Muscle of leg (tissue), 11 donors: ENCODE measurements around the gene C2orf76. TPM values are rescaled to one million over a fixed set of nuclear protein-coding genes. Genes with fewer than 3 reads are reported as not detected.

Source experiments
- DNase-seq: peaks from one replicate; pipeline ENCODE4 v3.0.0; 2013
- H3K27ac ChIP-seq: one replicate; pipeline ENCODE4 v1.5.1; 2013; ENCODE audit warnings: mild to moderate bottlenecking, low read length, control low read depth
- H3K27me3 ChIP-seq: one replicate; pipeline ENCODE4 v1.6.1; 2013; ENCODE audit warnings: low read length; ENCODE audit not compliant: control insufficient read depth, insufficient read depth
- H3K36me3 ChIP-seq: one replicate; pipeline ENCODE4 v1.6.1; 2013; ENCODE audit warnings: low read length; ENCODE audit not compliant: control insufficient read depth, insufficient read depth
- H3K4me1 ChIP-seq: one replicate; pipeline ENCODE4 v1.6.1; 2013; ENCODE audit warnings: low read length; ENCODE audit not compliant: control insufficient read depth, insufficient read depth
- H3K4me3 ChIP-seq: one replicate; pipeline ENCODE4 v1.5.1; 2013; ENCODE audit warnings: low read length, control low read depth
- H3K9me3 ChIP-seq: replicated peaks from 2 replicates; pipeline ENCODE4 v1.6.1; 2013; ENCODE audit warnings: low read depth, low read length; ENCODE audit not compliant: control insufficient read depth
- WGBS: methylation state at CpG from one replicate; pipeline ENCODE4 v1.1.5; 2013; ENCODE audit warnings: missing lambda C conversion rate; ENCODE audit not compliant: insufficient coverage; 5-methylcytosine and 5-hydroxymethylcytosine counted together
- polyA plus RNA-seq, 8 donors: library from polyadenylated mRNA; unstranded; fragments of 120-200 nt; gene quantifications; one replicate each; pipeline versions ENCODE4 v1.2.1 to v1.2.3, GENCODE V29; 2013; ENCODE audit warnings: inconsistent platforms in 1 of 8, low replicate concordance in 1 of 8; ENCODE audit not compliant: insufficient read length in 8 of 8, insufficient read depth in 1 of 8
- total RNA-seq: library from RNA; stranded (reverse); fragments of 120-200 nt; gene quantifications from one replicate; pipeline ENCODE4 v1.2.4, GENCODE V29; 2013

Gene C2orf76
- total and polyA plus RNA-seq, 9 donors, result 8.9 to 11.9 (median 9.8) TPM

DNA sequence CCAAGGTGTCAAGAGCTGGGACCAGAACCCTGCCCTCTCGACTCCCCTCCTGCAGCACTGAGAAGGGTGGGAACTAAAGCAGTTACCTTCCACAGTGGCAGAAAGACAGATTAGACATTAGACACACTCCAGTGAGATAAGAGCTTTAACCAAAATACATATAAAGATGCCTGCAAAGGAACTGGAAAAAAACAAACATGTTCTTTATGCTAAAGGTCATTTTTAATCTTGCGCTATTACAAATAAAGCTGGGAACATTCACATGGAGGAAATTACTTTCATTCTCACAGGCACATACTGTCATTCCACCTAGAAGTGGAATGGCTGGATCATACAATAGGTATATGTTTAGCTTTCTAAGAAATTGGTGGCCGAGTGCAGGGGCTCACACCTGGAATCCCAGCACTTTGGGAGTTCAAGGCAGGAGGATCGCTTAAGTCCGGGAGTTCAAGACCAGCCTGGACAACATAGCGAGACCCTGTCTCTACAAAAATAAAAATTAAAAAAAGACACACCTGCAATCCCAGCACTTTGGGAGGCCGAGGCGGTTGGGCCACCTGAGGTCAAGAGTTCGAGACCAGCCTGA, 41.9 kb downstream of the C2orf76 start:
- no peak overlapping the region for H3K4me3 ChIP-seq
- H3K4me1 ChIP-seq, result no peaks in the 10 kb centered on the region
- no peaks in the 10 kb centered on the region for H3K27me3 ChIP-seq
- DNase-seq, result no peak
- WGBS, result 78% methylated on average over 5 of the region's 9 CpGs
- no peaks in the 10 kb centered on the region for H3K36me3 ChIP-seq
- no peak overlapping the region for H3K27ac ChIP-seq
- no peaks in the 10 kb centered on the region for H3K9me3 ChIP-seq

DNA sequence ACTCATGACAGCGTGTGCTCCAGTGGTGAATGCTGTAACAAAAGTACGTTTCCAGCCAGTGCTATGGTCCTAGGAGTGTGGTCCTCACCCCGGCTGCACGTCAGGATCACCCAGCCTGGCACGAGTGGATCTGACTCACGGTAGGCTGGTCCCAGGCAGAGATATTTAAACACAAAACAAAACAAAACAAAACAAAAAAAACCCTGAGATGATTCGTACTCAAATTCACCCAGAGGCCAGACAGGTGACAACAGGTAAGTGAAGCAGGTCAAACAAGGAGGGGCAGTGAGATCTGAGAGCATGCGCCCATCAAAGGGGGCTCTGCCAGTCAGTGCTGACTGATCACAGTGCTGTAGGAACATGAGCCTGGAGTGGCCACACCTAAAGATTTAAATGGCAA, 43.2 kb downstream of the C2orf76 start:
- DNase-seq, result no peak
- H3K27me3 ChIP-seq, result no peaks in the 10 kb centered on the region
- no peaks in the 10 kb centered on the region for H3K9me3 ChIP-seq
- H3K4me1 ChIP-seq, result no peaks in the 10 kb centered on the region
- H3K36me3 ChIP-seq, result no peaks in the 10 kb centered on the region
- H3K4me3 ChIP-seq, result no peak overlapping the region
- 86% methylated on average over 6 of the region's 8 CpGs for WGBS
- no peak overlapping the region for H3K27ac ChIP-seq

DNA sequence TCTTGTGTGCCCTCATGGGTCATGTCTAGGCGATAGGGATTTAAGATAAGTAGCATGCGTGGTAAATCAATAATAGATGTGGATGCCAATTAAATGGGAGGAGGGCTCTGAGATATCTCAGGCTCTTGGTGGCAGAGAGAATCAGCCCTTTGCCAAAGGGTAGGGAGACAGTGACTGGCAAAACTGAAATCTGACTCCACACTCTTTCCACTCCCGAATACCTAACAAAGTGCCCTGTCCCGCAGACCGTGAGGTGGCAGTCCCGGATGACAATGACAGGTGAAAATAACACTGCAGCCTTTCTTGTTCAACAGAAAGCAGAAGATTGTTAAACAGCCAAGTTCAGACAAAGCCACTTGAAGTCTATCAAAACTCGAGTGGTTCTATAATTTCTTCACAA, 47.0 kb downstream of the C2orf76 start:
- no peaks in the 10 kb centered on the region for H3K36me3 ChIP-seq
- 66% methylated on average over 4 of the region's 7 CpGs for WGBS
- no peaks in the 10 kb centered on the region for H3K27me3 ChIP-seq
- H3K9me3 ChIP-seq, result no peaks in the 10 kb centered on the region
- H3K4me1 ChIP-seq, result no peaks in the 10 kb centered on the region
- DNase-seq, result no peak
- no peak overlapping the region for H3K27ac ChIP-seq
- H3K4me3 ChIP-seq, result no peak overlapping the region

DNA sequence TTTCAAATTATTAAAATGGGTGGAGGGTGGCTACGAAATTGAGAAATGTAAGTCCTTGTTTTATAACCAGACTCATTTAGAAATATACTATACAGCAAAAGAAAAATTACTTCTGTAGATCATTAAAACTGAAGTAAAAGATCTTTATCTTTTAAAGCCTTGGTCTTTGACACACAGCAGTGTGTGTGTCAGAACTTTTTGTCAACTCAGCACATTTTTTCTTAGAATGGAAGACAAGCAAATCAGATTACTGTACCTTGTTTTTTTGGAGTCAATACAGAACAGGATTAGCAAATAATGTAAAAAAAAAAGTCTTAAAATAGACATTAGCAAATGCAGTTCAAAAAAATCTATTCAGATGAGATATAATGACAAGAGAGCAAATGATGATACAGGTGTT, 49.1 kb downstream of the C2orf76 start:
- Histone ChIP-seq H3K27me3 (no peaks in the 10 kb centered on the region), H3K36me3 (no peaks in the 10 kb centered on the region), H3K4me1 (peaks cover 5% of the 10 kb centered on the region), H3K4me3 (no peak overlapping the region), H3K9me3 (no peaks in the 10 kb centered on the region), H3K27ac (no peak overlapping the region)
- WGBS, result no CpG with 5 or more reads among the region's 1 CpG
- no peak for DNase-seq

DNA sequence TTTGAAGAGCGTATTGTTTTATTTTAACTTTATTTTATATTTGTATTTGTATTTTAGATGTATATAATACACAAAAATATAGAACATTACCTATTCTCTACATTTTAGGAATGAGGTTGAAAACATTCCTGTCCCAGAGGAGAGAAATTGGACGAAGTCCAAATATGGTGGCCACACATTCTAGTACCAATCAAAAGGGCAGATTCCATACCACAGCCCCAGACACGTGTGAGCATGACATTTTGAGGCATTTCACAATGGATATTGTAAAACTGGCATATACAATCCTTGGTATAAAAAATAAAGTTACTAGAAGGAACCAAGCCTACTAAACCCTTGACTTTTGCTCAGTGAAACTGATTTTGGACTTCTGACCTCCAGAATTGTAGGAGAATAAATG, 50.6 kb downstream of the C2orf76 start:
- H3K9me3 ChIP-seq, result no peaks in the 10 kb centered on the region
- H3K36me3 ChIP-seq, result no peaks in the 10 kb centered on the region
- no peak overlapping the region for H3K4me3 ChIP-seq
- WGBS, result no CpG with 5 or more reads among the region's 3 CpGs
- no peak for DNase-seq
- no peaks in the 10 kb centered on the region for H3K27me3 ChIP-seq
- no peak overlapping the region for H3K27ac ChIP-seq
- H3K4me1 ChIP-seq, result peaks cover 5% of the 10 kb centered on the region

DNA sequence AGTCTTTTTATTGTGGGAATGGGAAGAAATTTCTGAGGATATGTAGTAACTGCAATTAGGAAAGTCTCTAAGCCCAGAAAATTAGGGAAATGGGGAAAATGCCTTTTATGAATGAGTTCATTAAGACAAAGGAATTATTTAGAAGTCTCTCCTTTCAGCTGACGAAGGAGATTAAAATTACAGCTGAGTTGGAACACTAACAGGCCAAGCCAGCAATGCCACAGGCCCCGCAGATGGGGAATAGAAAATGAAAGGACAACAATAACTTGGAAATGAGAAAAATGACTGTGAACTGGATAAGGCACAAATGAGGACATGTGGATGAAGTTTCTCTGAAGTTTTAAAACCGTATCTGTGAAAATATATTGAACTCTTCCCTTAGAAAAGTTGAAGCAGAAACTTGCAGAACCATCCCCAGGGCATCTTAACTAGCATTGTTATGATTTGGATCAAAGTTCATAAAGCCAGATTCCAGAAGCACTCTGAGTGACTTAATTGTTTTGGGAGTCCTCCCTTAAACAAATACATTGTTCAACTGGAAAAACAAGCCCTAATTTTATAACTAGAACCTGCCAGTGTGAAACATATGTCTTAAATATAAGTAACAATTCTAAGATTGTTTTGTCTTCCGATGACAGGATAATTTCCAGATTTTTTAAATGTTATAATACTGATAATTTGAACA, 51.3 kb downstream of the C2orf76 start:
- no peaks in the 10 kb centered on the region for H3K27me3 ChIP-seq
- peaks cover 5% of the 10 kb centered on the region for H3K4me1 ChIP-seq
- DNase-seq, result peak; percentile 7
- no peak overlapping the region for H3K4me3 ChIP-seq
- no peaks in the 10 kb centered on the region for H3K36me3 ChIP-seq
- no peak overlapping the region for H3K27ac ChIP-seq
- WGBS, result 70% methylated on average over 2 of the region's 4 CpGs
- H3K9me3 ChIP-seq, result no peaks in the 10 kb centered on the region

DNA sequence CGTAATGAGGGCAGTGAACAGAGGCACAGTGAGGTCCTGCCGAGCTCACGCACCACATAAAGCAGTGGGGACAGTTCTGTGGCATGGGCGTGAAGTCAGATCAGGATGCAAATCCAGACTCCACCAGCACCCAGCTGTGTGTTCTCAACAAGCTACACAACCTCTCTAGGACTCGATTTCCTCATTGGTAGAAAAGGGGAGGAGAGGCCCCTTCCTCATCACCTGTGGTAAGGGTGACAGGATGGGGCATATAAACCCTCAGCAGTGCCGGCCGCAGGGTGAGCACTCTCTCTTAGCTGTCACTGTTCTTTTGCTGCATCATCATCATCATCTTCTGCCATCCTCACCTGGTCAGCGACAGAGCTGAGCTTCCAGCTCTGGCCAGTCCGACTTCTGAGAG, 54.8 kb downstream of the C2orf76 start:
- DNase-seq, result no peak
- Histone ChIP-seq H3K36me3 (no peaks in the 10 kb centered on the region), H3K27me3 (no peaks in the 10 kb centered on the region), H3K4me1 (peaks cover 5% of the 10 kb centered on the region), H3K9me3 (no peaks in the 10 kb centered on the region), H3K4me3 (no peak overlapping the region), H3K27ac (no peak overlapping the region)
- 78% methylated on average over 5 of the region's 9 CpGs for WGBS

DNA sequence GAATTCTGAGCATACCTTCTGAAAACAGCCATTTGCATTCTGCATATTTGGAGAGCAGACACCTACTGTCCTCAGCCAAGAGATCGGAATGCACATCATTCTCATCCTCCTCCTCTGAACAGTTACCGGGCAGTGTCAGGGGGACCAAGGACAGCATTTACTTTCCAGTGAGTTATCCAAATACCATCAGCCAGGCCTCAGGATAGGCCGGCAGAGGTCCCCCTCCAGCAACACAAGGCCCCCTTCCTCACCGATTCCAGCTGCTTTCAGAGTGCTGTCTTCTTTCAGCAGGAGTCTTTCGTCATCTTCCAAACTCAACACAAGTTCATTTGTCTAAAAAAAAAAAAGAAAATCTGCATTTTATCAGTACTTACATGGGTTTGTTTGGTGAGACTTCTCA, 55.3 kb downstream of the C2orf76 start:
- peak; percentile 16 for DNase-seq
- Histone ChIP-seq H3K4me1 (peaks cover 5% of the 10 kb centered on the region), H3K9me3 (no peaks in the 10 kb centered on the region), H3K27ac (no peak overlapping the region), H3K27me3 (no peaks in the 10 kb centered on the region), H3K36me3 (no peaks in the 10 kb centered on the region), H3K4me3 (no peak overlapping the region)
- 49% methylated on average over 4 of the region's 5 CpGs for WGBS

DNA sequence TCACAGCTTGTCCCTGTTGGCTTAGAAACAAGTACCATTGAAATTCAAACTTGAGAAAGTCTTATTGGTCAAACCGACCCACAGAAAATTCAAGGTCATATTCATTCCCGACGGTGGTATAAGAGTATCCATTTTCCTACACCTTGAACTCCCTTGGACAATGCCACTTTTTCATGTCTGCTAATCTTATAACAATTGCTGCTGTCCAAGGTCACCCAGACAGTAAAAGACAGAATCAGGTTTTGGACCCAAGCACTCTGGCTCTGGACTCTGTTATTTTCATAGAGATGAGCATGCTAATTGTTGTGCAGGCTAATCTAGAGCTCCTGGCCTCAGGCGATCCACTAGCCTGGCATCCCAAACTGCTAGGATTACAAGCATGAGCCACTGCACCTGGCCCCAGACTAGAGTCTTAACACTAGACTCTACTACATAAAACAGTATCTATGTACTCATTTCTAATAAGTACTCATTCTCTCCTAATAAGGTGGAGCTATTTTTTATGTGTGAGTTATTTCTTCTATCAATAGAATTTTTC, 57.8 kb downstream of the C2orf76 start:
- Histone ChIP-seq H3K4me3 (no peak overlapping the region), H3K36me3 (no peaks in the 10 kb centered on the region), H3K27ac (no peak overlapping the region), H3K9me3 (no peaks in the 10 kb centered on the region), H3K4me1 (peaks cover 5% of the 10 kb centered on the region), H3K27me3 (no peaks in the 10 kb centered on the region)
- DNase-seq, result no peak
- WGBS, result no CpG with 5 or more reads among the region's 4 CpGs

DNA sequence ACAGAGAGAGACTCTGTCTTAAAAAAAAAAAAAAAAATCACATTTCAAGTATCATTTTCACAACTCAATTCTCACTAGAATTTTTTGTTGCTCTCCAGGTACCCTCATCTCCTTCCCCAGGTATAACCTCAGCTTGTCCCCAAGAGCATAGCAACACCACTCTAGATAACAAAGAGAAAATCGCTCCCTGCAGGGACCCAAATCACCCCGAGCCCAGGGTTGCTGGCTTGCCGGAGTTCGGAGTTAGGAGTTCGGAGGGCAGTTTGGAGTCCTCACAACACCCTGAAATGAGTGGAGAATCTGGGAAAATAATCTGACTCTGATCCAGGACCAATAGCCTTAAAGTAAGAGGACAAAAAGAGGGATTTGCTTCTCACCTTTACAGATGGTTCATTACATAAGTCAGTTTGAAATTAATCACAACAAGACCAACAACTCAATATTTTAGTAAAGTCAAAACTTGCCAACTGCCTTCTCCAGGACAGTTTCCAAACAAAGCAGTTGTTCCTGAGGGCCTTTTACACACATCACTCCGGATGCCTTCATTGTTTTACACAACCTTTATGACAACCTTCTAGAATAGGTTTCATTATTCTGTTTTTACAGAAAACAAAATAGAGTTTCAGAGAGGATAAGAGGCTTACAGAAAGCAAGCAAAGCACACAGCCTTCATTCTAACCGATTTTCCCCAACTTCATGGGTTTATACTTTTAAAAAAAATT, 59.1 kb downstream of the C2orf76 start:
- no peak overlapping the region for H3K27ac ChIP-seq
- WGBS, result 67% methylated on average over 3 of the region's 7 CpGs

More for the DNA sequence above, 59.1 kb downstream of the C2orf76 start:
- no peaks in the 10 kb centered on the region for H3K9me3 ChIP-seq
- DNase-seq, result no peak
- no peak overlapping the region for H3K4me3 ChIP-seq
- no peaks in the 10 kb centered on the region for H3K36me3 ChIP-seq
- H3K27me3 ChIP-seq, result no peaks in the 10 kb centered on the region
- no peaks in the 10 kb centered on the region for H3K4me1 ChIP-seq
